CD14-positive monocyte (primary cell): ENCODE measurements around the gene ESYT1. TPM values are rescaled to one million over a fixed set of nuclear protein-coding genes. Genes with fewer than 3 reads are reported as not detected.

ENCODE experiments used
- DNase-seq, 3 donors: peaks; one replicate each; pipeline ENCODE4 v3.0.0-alpha.2; 2011 to 2022
- H2AFZ ChIP-seq: 2 replicates; pipeline ENCODE4 v1.6.0; 2012; ENCODE audit warnings: mild to moderate bottlenecking, low read depth, low read length, inconsistent platforms; ENCODE audit not compliant: insufficient read depth, poor library complexity, severe bottlenecking
- H3K27ac ChIP-seq, 2 donors: 1 replicate in 1 of 2; 2 replicates in 1 of 2; pipeline ENCODE4 v1.5.1; 2012 to 2013; ENCODE audit warnings: low read length in 2 of 2, control low read depth in 1 of 2, inconsistent platforms in 1 of 2, low read depth in 1 of 2, mild to moderate bottlenecking in 1 of 2
- H3K27me3 ChIP-seq, 2 donors: one replicate each; pipeline versions ENCODE4 v1.6.0 to v1.6.1; 2011 to 2013; ENCODE audit warnings: low read length in 2 of 2; ENCODE audit not compliant: control insufficient read depth in 2 of 2, insufficient read depth in 2 of 2
- H3K36me3 ChIP-seq, 2 donors: replicated peaks in 1 of 2; 1 replicate in 1 of 2; 2 replicates in 1 of 2; pipeline versions ENCODE4 v1.5.1 to v1.6.1; 2012 to 2013; ENCODE audit warnings: low read length in 2 of 2, control low read depth in 1 of 2, inconsistent platforms in 1 of 2, mild to moderate bottlenecking in 1 of 2; ENCODE audit not compliant: insufficient read depth in 2 of 2, control insufficient read depth in 1 of 2
- H3K4me1 ChIP-seq, 2 donors: 1 replicate in 1 of 2; 2 replicates in 1 of 2; pipeline versions ENCODE4 v1.5.1 to v1.6.1; 2012 to 2013; ENCODE audit warnings: low read length in 2 of 2, control low read depth in 1 of 2, inconsistent platforms in 1 of 2, mild to moderate bottlenecking in 1 of 2, moderate library complexity in 1 of 2; ENCODE audit not compliant: insufficient read depth in 2 of 2, control insufficient read depth in 1 of 2
- H3K4me2 ChIP-seq: replicated peaks from 2 replicates; pipeline ENCODE3; 2012; ENCODE audit warnings: low read length, moderate library complexity, mild to moderate bottlenecking; ENCODE audit not compliant: poor library complexity, severe bottlenecking; ENCODE audit errors: extremely low read depth
- H3K4me3 ChIP-seq, 3 experiments: fragments of 200-600 bp in 1 of 3; sonication (generic) in 1 of 3; replicated peaks in 1 of 3; 1 replicate in 2 of 3; 2 replicates in 1 of 3; pipeline ENCODE4 v1.5.1; 2011 to 2013; ENCODE audit warnings: low read length in 3 of 3, mild to moderate bottlenecking in 3 of 3, control low read depth in 2 of 3, low read depth in 2 of 3, inconsistent platforms in 1 of 3, moderate library complexity in 1 of 3
- H3K79me2 ChIP-seq: 2 replicates; pipeline ENCODE4 v1.6.0; 2012; ENCODE audit warnings: mild to moderate bottlenecking, control low read depth, inconsistent platforms, low read length, moderate library complexity; ENCODE audit not compliant: insufficient read depth
- H3K9ac ChIP-seq: 2 replicates; pipeline ENCODE4 v1.6.0; 2017; ENCODE audit warnings: low read length, mild to moderate bottlenecking; ENCODE audit not compliant: insufficient read depth, poor library complexity, severe bottlenecking
- H3K9me3 ChIP-seq, 2 donors: replicated peaks in 1 of 2; 1 replicate in 1 of 2; 2 replicates in 1 of 2; pipeline versions ENCODE4 v1.5.1 to v1.6.1; 2012 to 2013; ENCODE audit warnings: low read length in 2 of 2, control low read depth in 1 of 2; ENCODE audit not compliant: control insufficient read depth in 1 of 2, insufficient read depth in 1 of 2
- H4K20me1 ChIP-seq: 2 replicates; pipeline ENCODE4 v1.6.0; 2012; ENCODE audit warnings: mild to moderate bottlenecking, low read length, control low read depth, moderate library complexity; ENCODE audit not compliant: insufficient read depth
- H3K27ac Mint-ChIP-seq, 7 donors: one replicate each; pipeline ENCODE4 v1.8.0; 2020; ENCODE audit warnings: mild to moderate bottlenecking in 7 of 7, mixed read lengths in 7 of 7, moderate library complexity in 6 of 7, inconsistent platforms in 2 of 7
- H3K27me3 Mint-ChIP-seq, 3 donors: one replicate each; pipeline ENCODE4 v1.8.0; 2021 to 2022; ENCODE audit warnings: low read depth in 3 of 3, mild to moderate bottlenecking in 3 of 3, mixed read lengths in 3 of 3, moderate library complexity in 3 of 3, inconsistent platforms in 1 of 3
- H3K36me3 Mint-ChIP-seq, 2 donors: one replicate each; pipeline ENCODE4 v1.8.0; 2020; ENCODE audit warnings: mixed read lengths in 2 of 2, inconsistent platforms in 1 of 2, mild to moderate bottlenecking in 1 of 2
- H3K4me1 Mint-ChIP-seq: one replicate; pipeline ENCODE4 v1.8.0; 2020; ENCODE audit warnings: mild to moderate bottlenecking, mixed read lengths
- H3K4me3 Mint-ChIP-seq, 2 donors: one replicate each; pipeline ENCODE4 v1.8.0; 2020; ENCODE audit warnings: mild to moderate bottlenecking in 2 of 2, mixed read lengths in 2 of 2, moderate library complexity in 1 of 2
- H3K9me3 Mint-ChIP-seq, 7 donors: one replicate each; pipeline ENCODE4 v1.8.0; 2020 to 2022; ENCODE audit warnings: mixed read lengths in 7 of 7, mild to moderate bottlenecking in 6 of 7, moderate library complexity in 6 of 7, inconsistent platforms in 2 of 7
- CTCF ChIP-seq: fragments of 200-600 bp; IDR thresholded peaks from one replicate; pipeline ENCODE4 v1.8.0; 2022; ENCODE audit warnings: antibody characterized with exemption, mild to moderate bottlenecking
- WGBS: methylation state at CpG from one replicate; pipeline ENCODE4 v1.1.5; 2013; ENCODE audit warnings: missing lambda C conversion rate; ENCODE audit not compliant: insufficient coverage; 5-methylcytosine and 5-hydroxymethylcytosine counted together
- intact Hi-C, 2 donors: fragments of 100-400 bp; cut with micrococcal nuclease; formaldehyde crosslinking; loops; one replicate each; pipeline versions ENCODE4 v1.15.0 to v1.15.1; 2023
- polyA plus RNA-seq, 3 donors: library from polyadenylated mRNA; depleted of rRNA in 1 of 3; unstranded in 2 of 3; stranded (reverse) in 1 of 3; fragments of 300-500 nt in 2 of 3; fragments of >200 nt in 1 of 3; fragmentation: Illumina TruSeq in 2 of 3; gene quantifications; 1 replicate in 2 of 3; 2 replicates in 1 of 3; pipeline ENCODE4 v1.2.3, GENCODE V29; 2012 to 2021

ESYT1 gene
- polyA plus RNA-seq, 3 donors: 74.2 to 81.1 (median 74.6) TPM

- intact Hi-C loops: loop anchor here in 1 of 2 donors (5.0 kb wide), 1 partner anchor 37 kb away; the partner anchor contains the start of gene ESYT1
- Histone ChIP-seq H2AFZ (no peak overlapping the region), H3K79me2 (peaks cover 31% of the 10 kb centered on the region), H3K4me3 (no peak overlapping the region), H3K9ac (no peak overlapping the region), H3K27ac (no peak overlapping the region), H3K9me3 (no peaks in the 10 kb centered on the region), H3K27me3 (no peaks in the 10 kb centered on the region), H4K20me1 (peaks cover 68% of the 10 kb centered on the region), H3K4me1 (peaks cover 22% of the 10 kb centered on the region in 2 donors), H3K4me2 (no peak overlapping the region), H3K36me3 (peaks cover 77 to 94% of the 10 kb centered on the region in 2 donors)
- DNase-seq: no peak
- TF ChIP-seq CTCF: no peak
- 98% methylated on average over 16 of the region's 17 CpGs for whole genome bisulfite sequencing
- peak overlapping the region in 3 of 7 donors; percentile 19 to 58 (median 23) for H3K27ac Mint-ChIP-seq
- H3K27me3 Mint-ChIP-seq: peaks cover 0 to 4% (median 0%) of the 10 kb centered on the region in 3 donors
- H3K9me3 Mint-ChIP-seq: no peaks in the 10 kb centered on the region
- peaks cover 24% of the 10 kb centered on the region for H3K4me1 Mint-ChIP-seq
- no peak overlapping the region for H3K4me3 Mint-ChIP-seq
- H3K36me3 Mint-ChIP-seq: peaks cover 77 to 94% of the 10 kb centered on the region in 2 donors
Measured at GRCh38 chr12:56164345-56164729, 36.3 kb downstream of the ESYT1 start.

GRCh38 chr12:56165369-56165768 is 37.3 kb downstream of the ESYT1 start:
- Histone ChIP-seq H3K9ac (no peak overlapping the region), H3K27ac (no peak overlapping the region), H3K9me3 (no peaks in the 10 kb centered on the region), H4K20me1 (peaks cover 58% of the 10 kb centered on the region), H3K4me1 (peaks cover 12% of the 10 kb centered on the region in 2 donors), H3K4me2 (no peak overlapping the region), H3K4me3 (no peak overlapping the region), H3K27me3 (no peaks in the 10 kb centered on the region), H3K79me2 (peaks cover 21% of the 10 kb centered on the region), H2AFZ (no peak overlapping the region), H3K36me3 (peaks cover 79 to 97% of the 10 kb centered on the region in 2 donors)
- no peak for TF ChIP-seq CTCF
- WGBS: 100% methylated on average over 3 of the region's 4 CpGs
- H3K27ac Mint-ChIP-seq: peak overlapping the region in 2 of 7 donors; percentile 8 to 31
- H3K4me3 Mint-ChIP-seq: no peak overlapping the region
- H3K9me3 Mint-ChIP-seq: no peaks in the 10 kb centered on the region
- H3K27me3 Mint-ChIP-seq: peaks cover 0 to 4% (median 2%) of the 10 kb centered on the region in 3 donors
- DNase-seq: no peak
- intact Hi-C loops: no loop called here
- peaks cover 81 to 97% of the 10 kb centered on the region in 2 donors for H3K36me3 Mint-ChIP-seq
- peaks cover 13% of the 10 kb centered on the region for H3K4me1 Mint-ChIP-seq
